Activated CD8-positive, alpha-beta memory T cell treated with anti-CD3 and anti-CD28 coated beads for 1 hour (primary cell): Measurements from ENCODE around the gene ZC3H14.

ENCODE experiments used
- DNase-seq, 2 donors: peaks; one replicate each; pipeline ENCODE4 v3.0.0-alpha.2; 2020; ENCODE audit warnings: low read depth in 1 of 2; ENCODE audit errors: extremely low read depth in 1 of 2

Gene ZC3H14

GRCh38 chr14:88669346-88669745 is 106.5 kb downstream of the ZC3H14 start:
- no peak for DNase-seq
